ENCODE data around the gene HEMGN. TPM values are rescaled to one million over a fixed set of nuclear protein-coding genes. Genes with fewer than 3 reads are reported as not detected.

Gene HEMGN
- total and polyA plus RNA-seq, 2 of the 8 experiments (the other 6 are each of a cell fraction or from before 2014, with no cell fraction given) = not detected

- H2BK20ac ChIP-seq (ENCODE audit: low read length) = no peak overlapping the region
- FAIRE-seq = no peak
- TF ChIP-seq POU5F1 (IDR thresholded peaks at IDR 0.05; ENCODE audit: low read depth, low read length) = no peak
- no peak for TF ChIP-seq NRF1 (IDR thresholded peaks at IDR 0.05; ENCODE audit: low read depth, low read length)
- TF ChIP-seq BACH1 (IDR thresholded peaks at IDR 0.05; ENCODE audit: low read length) = no peak
- TF ChIP-seq RNF2 (IDR thresholded peaks at IDR 0.05; ENCODE audit: borderline replicate concordance, low read depth, low read length, missing control alignments, poor library complexity, severe bottlenecking) = no peak
- TF ChIP-seq BRCA1 (IDR thresholded peaks at IDR 0.05; ENCODE audit: low read depth, low read length) = no peak
- no peak for TF ChIP-seq POLR2AphosphoS5 (IDR thresholded peaks at IDR 0.05; ENCODE audit: low read depth, low read length)
- no peak for TF ChIP-seq RBBP5 (IDR thresholded peaks at IDR 0.05; ENCODE audit: borderline replicate concordance, low read depth, low read length)
- no peak for TF ChIP-seq RFX5 (IDR thresholded peaks at IDR 0.05; ENCODE audit: borderline replicate concordance, low read depth, low read length)
- TF ChIP-seq ZNF274 (IDR thresholded peaks at IDR 0.05; ENCODE audit: borderline replicate concordance, extremely low read depth, low read length) = no peak
- TF ChIP-seq SIN3A (conservative IDR thresholded peaks at IDR 0.05 in 1 of 2, IDR thresholded peaks at IDR 0.05 in 1 of 2; ENCODE audit: low read depth in 1 of 2, low read length in 2 of 2) = no peak
- no peak for TF ChIP-seq CBX5 (IDR thresholded peaks at IDR 0.05; ENCODE audit: low read depth, low read length)
- TF ChIP-seq TCF12 (IDR thresholded peaks at IDR 0.05; ENCODE audit: low read depth, low read length) = no peak
These were observed 37.8 kb downstream of the HEMGN start for GRCh38 chr9:97900103-97900737.

More at GRCh38 chr9:97900103-97900737, 37.8 kb downstream of the HEMGN start:
- H3K23me2 ChIP-seq (ENCODE audit: low read depth, low read length) = no peaks in the 10 kb centered on the region
- H4K91ac ChIP-seq (replicated peaks; ENCODE audit: insufficient read length, low read length) = no peak overlapping the region
- no peaks in the 10 kb centered on the region for H3K4me1 ChIP-seq (replicated peaks in 1 of 4; ENCODE audit: control insufficient read depth in 3 of 4, insufficient read depth in 4 of 4, low read length in 3 of 4)
- WGBS, 2 experiments (ENCODE audit: extremely low coverage in 1 of 2, insufficient coverage in 1 of 2, insufficient read length in 1 of 2, insufficient replicate concordance in 2 of 2, low coverage in 1 of 2, low lambda C conversion rate in 2 of 2, missing lambda C conversion rate in 1 of 2) = 92% methylated on average over 9 of the region's 9 CpGs; no CpG with 5 or more reads in 1 of the 2 experiments
- H4K8ac ChIP-seq (ENCODE audit: extremely low read depth, insufficient read depth, low read length) = no peak overlapping the region
- H3K4me3 ChIP-seq (ENCODE audit: extremely low read depth in 1 of 4, insufficient read depth in 2 of 4, low read depth in 3 of 4, low read length in 4 of 4) = no peak overlapping the region
- DNase-seq (ENCODE audit: low read depth in 1 of 2, low spot score in 2 of 2) = no peak
- no peak overlapping the region for H2BK120ac ChIP-seq (replicated peaks; ENCODE audit: low read depth, low read length)
- H2AK5ac ChIP-seq (ENCODE audit: low read depth, low read length) = no peak overlapping the region
- no peak overlapping the region for H3K14ac ChIP-seq (ENCODE audit: insufficient read length)
- CTCF ChIA-PET (ENCODE audit: partially characterized antibody) = interaction anchor here (0.7 to 6.6 kb wide), 29 partner anchors 10 to 267 kb away, joined by 3 to 110 read pairs (median 5); partner anchors contain the start of genes NCBP1, TRMO and TSTD2
- POLR2A ChIA-PET (ENCODE audit: partially characterized antibody) = interaction anchor here (1.5 kb wide), 1 partner anchor 225 kb away, joined by 4 read pairs; no protein-coding TSS in a partner anchor
- H4K5ac ChIP-seq (ENCODE audit: insufficient read length, low read depth, low read length) = no peak overlapping the region
- no peaks in the 10 kb centered on the region for H3K79me2 ChIP-seq (ENCODE audit: control insufficient read depth in 1 of 2, insufficient read depth in 2 of 2, low read length in 2 of 2)
- H3K4me2 ChIP-seq (ENCODE audit: insufficient read depth in 1 of 2, low read depth in 2 of 2, low read length in 2 of 2) = no peak overlapping the region
- H3K79me1 ChIP-seq (ENCODE audit: low read depth, low read length) = no peaks in the 10 kb centered on the region
- H2BK5ac ChIP-seq (ENCODE audit: low read depth, low read length) = no peak overlapping the region
- no peak overlapping the region; the same call in 1 of the 2 replicates for H2BK12ac ChIP-seq (ENCODE audit: low read depth, low read length)
- no peaks in the 10 kb centered on the region for H3K27me3 ChIP-seq (replicated peaks in 1 of 4; ENCODE audit: control insufficient read depth in 3 of 4, extremely low read depth in 1 of 4, insufficient read depth in 3 of 4, low read length in 3 of 4)
- no peak overlapping the region for H2AFZ ChIP-seq (ENCODE audit: low read length)
- peaks cover 0 to 3% of the 10 kb centered on the region in 2 experiments for H4K20me1 ChIP-seq (replicated peaks in 1 of 2; ENCODE audit: control insufficient read depth in 1 of 2, insufficient read depth in 2 of 2, low read length in 2 of 2)
- H3K56ac ChIP-seq (replicated peaks; ENCODE audit: insufficient read length, low read depth, low read length) = no peak overlapping the region
- H3K9me3 ChIP-seq (ENCODE audit: insufficient read depth in 2 of 2, low read depth in 1 of 2, low read length in 1 of 2) = no peaks in the 10 kb centered on the region
- no peak overlapping the region for H3K18ac ChIP-seq (ENCODE audit: extremely low read depth, low read length)
- no peaks in the 10 kb centered on the region for H3K36me3 ChIP-seq (ENCODE audit: control insufficient read depth in 2 of 4, insufficient read depth in 4 of 4, low read length in 3 of 4)
- no peak overlapping the region for H3K23ac ChIP-seq (ENCODE audit: insufficient read length)
- H3K4ac ChIP-seq (replicated peaks; ENCODE audit: insufficient read length, low read depth, low read length) = no peak overlapping the region
- H3K9ac ChIP-seq (replicated peaks in 1 of 4; ENCODE audit: extremely low read depth in 1 of 4, low read depth in 3 of 4, low read length in 3 of 4) = no peak overlapping the region
- H3K27ac ChIP-seq (ENCODE audit: low read depth, low read length) = no peak overlapping the region
- H2BK15ac ChIP-seq (ENCODE audit: low read length) = no peak overlapping the region; the same call in 1 of the 2 replicates
